Measurements from ENCODE around the gene ZBTB25.

The ZBTB25 gene

DNA sequence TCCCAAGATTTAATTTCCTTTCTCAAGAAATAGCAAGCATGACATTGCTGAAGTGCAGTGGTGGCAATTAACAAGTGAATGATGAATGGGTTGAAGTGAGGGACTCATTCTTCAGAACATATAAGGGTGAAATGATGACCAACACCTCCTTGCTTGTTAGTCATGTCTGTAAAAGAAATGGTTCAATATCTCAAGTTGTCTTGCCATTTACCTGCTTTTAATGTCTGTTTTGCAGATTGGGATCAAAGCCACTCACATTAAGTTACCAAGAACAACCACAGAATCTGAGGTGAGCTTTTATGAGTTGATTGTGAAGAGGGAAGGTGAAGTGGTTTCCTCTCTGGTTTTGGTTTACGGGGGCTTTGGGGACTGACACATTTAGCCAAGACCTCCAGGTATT, 91.4 kb downstream of the ZBTB25 start:
- no peak for FAIRE-seq
- no peak for TF ChIP-seq POU2F2 (IDR thresholded peaks at IDR 0.05; ENCODE audit: low read depth, low read length)
- TF ChIP-seq POLR2AphosphoS5 (IDR thresholded peaks at IDR 0.05; ENCODE audit: low read depth, low read length), result no peak
- TF ChIP-seq PAX5 (IDR thresholded peaks at IDR 0.05; ENCODE audit: insufficient read depth, low read length, severe bottlenecking), result no peak
- TF ChIP-seq POLR2A (IDR thresholded peaks at IDR 0.05; ENCODE audit: low read depth, low read length), result no peak
- TF ChIP-seq SPI1 (IDR thresholded peaks at IDR 0.05; ENCODE audit: low read depth, low read length), result no peak
- TF ChIP-seq TAF1 (IDR thresholded peaks at IDR 0.05; ENCODE audit: low read depth, low read length), result no peak
- DNase-seq (ENCODE audit: insufficient read length, low spot score), result no peak

DNA sequence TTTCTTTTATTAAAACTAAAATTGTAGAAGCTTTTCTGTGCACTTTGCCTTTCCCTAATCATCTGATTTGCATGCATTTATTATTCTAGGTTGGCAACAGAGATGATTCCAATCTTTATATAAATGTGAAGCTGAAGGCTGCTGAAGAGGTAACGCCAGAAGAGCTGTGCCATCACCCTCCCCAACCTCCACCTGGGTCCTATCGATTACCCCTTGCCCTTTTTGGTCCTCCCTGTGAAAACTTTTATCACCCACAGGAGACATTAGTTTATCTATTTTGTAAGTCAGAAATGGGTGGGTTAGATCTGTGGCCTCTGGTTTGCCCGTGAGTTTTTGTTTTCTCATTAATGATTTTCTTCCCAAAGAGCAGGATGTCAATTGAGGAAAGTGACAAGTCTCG, 92.6 kb downstream of the ZBTB25 start:
- DNase-seq (ENCODE audit: insufficient read length, low spot score) (no peak), FAIRE-seq (no peak)
- TF ChIP-seq PAX5 (IDR thresholded peaks at IDR 0.05; ENCODE audit: insufficient read depth, low read length, severe bottlenecking) (no peak), POLR2A (IDR thresholded peaks at IDR 0.05; ENCODE audit: low read depth, low read length) (no peak), TAF1 (IDR thresholded peaks at IDR 0.05; ENCODE audit: low read depth, low read length) (no peak), POLR2AphosphoS5 (IDR thresholded peaks at IDR 0.05; ENCODE audit: low read depth, low read length) (no peak), SPI1 (IDR thresholded peaks at IDR 0.05; ENCODE audit: low read depth, low read length) (no peak), POU2F2 (IDR thresholded peaks at IDR 0.05; ENCODE audit: low read depth, low read length) (no peak)

DNA sequence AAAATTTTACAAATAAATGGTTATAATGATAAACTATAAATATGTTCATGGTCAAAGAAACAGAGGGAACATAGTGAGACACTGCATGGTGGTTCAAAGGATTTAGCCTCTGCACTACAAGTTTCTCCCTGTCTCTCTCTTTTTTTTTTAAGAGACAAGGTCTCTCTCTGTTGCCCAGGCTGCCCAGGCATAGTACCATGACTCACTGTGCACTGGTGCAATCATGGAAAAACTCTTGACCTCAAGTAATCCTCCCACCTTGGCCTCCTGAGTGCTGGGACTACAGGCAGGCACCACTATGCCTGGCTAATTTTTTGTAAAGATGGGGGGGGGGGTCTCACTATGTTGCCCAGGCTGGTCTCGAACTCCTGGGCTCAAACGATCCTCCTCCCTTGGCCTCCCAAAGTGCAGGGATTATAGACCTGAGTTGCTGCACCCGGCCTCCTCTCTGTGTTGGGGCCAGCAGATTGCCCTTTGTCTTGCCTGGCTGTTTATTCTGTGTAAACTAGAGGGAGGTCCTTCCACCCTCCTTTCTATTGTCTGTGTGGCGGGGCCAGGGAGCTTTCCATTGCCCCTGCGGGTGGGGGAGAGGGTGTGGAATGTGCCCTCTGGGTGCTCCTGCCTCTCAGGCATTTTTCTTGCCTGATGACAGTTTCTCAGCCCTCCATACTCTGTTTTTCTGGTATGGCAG, 93.4 kb downstream of the ZBTB25 start:
- DNase-seq (ENCODE audit: insufficient read length, low spot score) (no peak), FAIRE-seq (no peak)
- TF ChIP-seq POLR2AphosphoS5 (IDR thresholded peaks at IDR 0.05; ENCODE audit: low read depth, low read length) (no peak), POU2F2 (IDR thresholded peaks at IDR 0.05; ENCODE audit: low read depth, low read length) (no peak), PAX5 (IDR thresholded peaks at IDR 0.05; ENCODE audit: insufficient read depth, low read length, severe bottlenecking) (no peak), POLR2A (IDR thresholded peaks at IDR 0.05; ENCODE audit: low read depth, low read length) (no peak), SPI1 (IDR thresholded peaks at IDR 0.05; ENCODE audit: low read depth, low read length) (no peak), TAF1 (IDR thresholded peaks at IDR 0.05; ENCODE audit: low read depth, low read length) (no peak)

DNA sequence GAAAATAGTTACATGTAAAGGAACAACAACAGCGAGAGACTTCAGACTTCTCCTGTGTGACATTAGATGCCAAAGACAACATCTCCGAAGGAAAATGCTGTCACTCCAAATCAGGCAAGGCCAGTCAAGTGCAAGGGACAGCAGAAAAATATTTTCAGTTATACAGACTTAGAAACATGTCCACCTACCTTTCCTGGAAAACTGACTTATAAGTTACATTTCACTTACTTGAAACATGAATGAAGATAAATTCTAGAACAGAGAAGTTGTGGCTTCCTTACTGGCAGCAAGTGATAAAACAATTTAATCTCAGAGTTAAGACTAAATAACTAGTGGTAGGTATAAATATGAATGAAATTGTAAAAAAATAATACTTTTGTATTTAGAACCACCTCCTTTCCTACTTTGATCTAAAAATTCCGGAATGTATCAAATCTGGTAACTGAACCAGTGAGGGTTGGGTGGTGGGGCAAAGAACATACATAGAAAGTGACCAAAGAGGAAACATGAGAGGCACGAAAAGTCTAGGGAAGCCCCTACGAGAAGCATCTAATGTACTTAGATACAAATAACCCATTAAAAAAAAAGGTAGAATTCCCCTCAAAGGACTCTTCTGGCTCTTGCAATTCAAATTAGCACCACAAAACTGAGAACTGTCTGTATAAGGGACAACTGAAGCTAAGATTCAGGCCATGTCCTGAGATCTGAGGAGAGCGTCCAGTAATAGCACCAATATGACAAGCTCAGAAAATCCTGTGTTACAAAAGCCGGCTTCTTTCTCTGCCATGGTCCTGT, 94.3 kb downstream of the ZBTB25 start:
- peak; percentile 57 for FAIRE-seq

DNA sequence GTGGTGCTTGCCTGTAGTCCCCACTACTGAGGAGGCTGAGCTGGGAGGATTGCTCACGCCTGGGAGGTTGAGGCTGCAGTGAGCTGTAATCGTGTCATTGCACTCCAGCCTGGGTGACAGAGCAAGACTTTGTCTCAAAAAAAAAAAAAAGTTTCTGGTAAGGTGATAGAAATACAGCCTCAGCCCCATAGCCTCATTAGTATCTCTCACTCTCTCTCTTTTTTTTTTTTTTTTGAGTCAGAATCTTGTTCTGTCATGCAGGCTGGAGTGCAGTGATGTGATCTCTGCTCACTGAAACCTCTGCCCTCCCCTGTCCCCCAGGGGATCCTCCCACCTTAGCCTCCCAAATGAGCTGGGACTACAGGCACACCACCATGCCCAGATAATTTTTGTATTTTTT, 96.3 kb downstream of the ZBTB25 start:
- DNase-seq (ENCODE audit: insufficient read length, low spot score) (no peak), FAIRE-seq (no peak)
- TF ChIP-seq SPI1 (IDR thresholded peaks at IDR 0.05; ENCODE audit: low read depth, low read length), result no peak
- no peak for TF ChIP-seq POLR2A (IDR thresholded peaks at IDR 0.05; ENCODE audit: low read depth, low read length)

More for the DNA sequence above, 94.3 kb downstream of the ZBTB25 start:
- no peak for DNase-seq (ENCODE audit: insufficient read length, low spot score)
- TF ChIP-seq POLR2A (IDR thresholded peaks at IDR 0.05; ENCODE audit: low read depth, low read length) (no peak), SPI1 (IDR thresholded peaks at IDR 0.05; ENCODE audit: low read depth, low read length) (no peak), POLR2AphosphoS5 (IDR thresholded peaks at IDR 0.05; ENCODE audit: low read depth, low read length) (no peak), POU2F2 (IDR thresholded peaks at IDR 0.05; ENCODE audit: low read depth, low read length) (no peak), PAX5 (IDR thresholded peaks at IDR 0.05; ENCODE audit: insufficient read depth, low read length, severe bottlenecking) (no peak), TAF1 (IDR thresholded peaks at IDR 0.05; ENCODE audit: low read depth, low read length) (no peak)

DNA sequence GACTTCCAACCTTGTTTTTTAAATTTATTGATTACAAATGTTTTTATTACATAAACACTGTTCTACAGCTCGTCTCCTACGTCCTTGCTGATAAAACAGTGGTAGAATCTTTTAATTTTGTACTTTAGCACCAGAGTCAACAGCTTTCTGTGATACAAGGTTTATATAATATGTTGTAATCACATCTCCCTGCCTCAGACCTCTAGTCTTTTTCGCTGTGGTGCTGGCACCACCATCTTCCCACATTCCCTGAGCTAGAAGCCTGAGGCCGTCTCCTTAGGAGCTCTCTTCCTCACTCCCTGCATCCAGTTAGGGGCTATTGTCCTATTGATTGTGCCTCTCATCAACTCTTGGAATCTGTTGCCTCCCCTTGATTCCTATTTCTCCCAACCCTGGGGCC, 98.3 kb downstream of the ZBTB25 start:
- FAIRE-seq, result no peak
- TF ChIP-seq PAX5 (IDR thresholded peaks at IDR 0.05; ENCODE audit: insufficient read depth, low read length, severe bottlenecking) (no peak), POLR2A (IDR thresholded peaks at IDR 0.05; ENCODE audit: low read depth, low read length) (no peak), POU2F2 (IDR thresholded peaks at IDR 0.05; ENCODE audit: low read depth, low read length) (no peak), SPI1 (IDR thresholded peaks at IDR 0.05; ENCODE audit: low read depth, low read length) (no peak), TAF1 (IDR thresholded peaks at IDR 0.05; ENCODE audit: low read depth, low read length) (no peak), POLR2AphosphoS5 (IDR thresholded peaks at IDR 0.05; ENCODE audit: low read depth, low read length) (no peak)
- no peak for DNase-seq (ENCODE audit: insufficient read length, low spot score)

DNA sequence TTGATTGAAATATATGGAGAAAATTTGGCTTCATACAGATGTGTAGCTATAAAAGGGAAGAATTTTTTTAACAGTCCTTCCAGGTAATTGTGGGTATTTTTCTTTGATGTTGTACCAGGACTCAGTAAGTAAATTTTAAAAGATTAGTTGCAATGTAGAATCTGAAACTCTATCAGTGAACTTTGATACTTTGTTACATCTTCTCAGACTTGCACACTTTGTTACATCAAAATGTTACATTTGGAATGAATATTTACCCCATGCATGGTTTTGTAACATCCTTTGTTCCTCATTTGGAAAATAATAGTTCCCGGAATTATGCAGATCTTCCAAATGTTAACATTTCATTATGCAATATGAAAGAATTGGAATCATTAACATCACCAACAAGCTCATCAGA, 101.7 kb downstream of the ZBTB25 start:
- TF ChIP-seq SPI1 (IDR thresholded peaks at IDR 0.05; ENCODE audit: low read depth, low read length) (no peak), PAX5 (IDR thresholded peaks at IDR 0.05; ENCODE audit: insufficient read depth, low read length, severe bottlenecking) (no peak), POU2F2 (IDR thresholded peaks at IDR 0.05; ENCODE audit: low read depth, low read length) (no peak), TAF1 (IDR thresholded peaks at IDR 0.05; ENCODE audit: low read depth, low read length) (no peak), POLR2A (IDR thresholded peaks at IDR 0.05; ENCODE audit: low read depth, low read length) (no peak), POLR2AphosphoS5 (IDR thresholded peaks at IDR 0.05; ENCODE audit: low read depth, low read length) (no peak)
- FAIRE-seq, result no peak

DNA sequence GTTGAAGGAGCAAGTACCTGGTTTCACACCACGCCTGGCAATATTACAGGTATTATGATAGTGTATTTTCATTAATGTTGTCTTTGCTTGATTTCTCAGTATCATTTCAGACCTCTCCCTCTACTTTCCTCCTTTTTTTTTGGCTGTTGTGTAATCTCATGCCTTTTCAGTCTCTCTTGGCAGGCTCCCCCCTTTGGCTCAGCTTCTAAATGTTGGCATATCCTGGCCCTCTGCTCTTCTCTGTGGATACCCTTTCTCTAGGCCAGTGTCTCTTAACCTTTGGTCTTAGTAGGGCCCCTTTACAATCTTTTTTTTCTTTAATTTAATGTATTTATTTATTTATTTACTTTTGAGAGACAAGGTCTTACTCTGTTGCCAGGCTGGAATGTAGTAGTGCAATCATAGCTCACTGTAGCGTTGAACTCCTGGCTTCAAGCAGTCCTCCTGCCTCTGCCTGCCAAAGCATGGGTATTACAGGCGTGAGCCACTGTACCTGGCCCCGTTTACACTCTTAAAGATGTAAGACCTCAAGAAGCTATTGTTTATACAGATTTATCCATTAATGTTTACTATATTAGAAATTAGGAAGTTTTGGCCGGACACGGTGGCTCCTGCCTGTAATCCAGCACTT, 102.7 kb downstream of the ZBTB25 start:
- TF ChIP-seq POU2F2 (IDR thresholded peaks at IDR 0.05; ENCODE audit: low read depth, low read length) (no peak), PAX5 (IDR thresholded peaks at IDR 0.05; ENCODE audit: insufficient read depth, low read length, severe bottlenecking) (no peak), POLR2A (IDR thresholded peaks at IDR 0.05; ENCODE audit: low read depth, low read length) (no peak), SPI1 (IDR thresholded peaks at IDR 0.05; ENCODE audit: low read depth, low read length) (no peak), POLR2AphosphoS5 (IDR thresholded peaks at IDR 0.05; ENCODE audit: low read depth, low read length) (no peak), TAF1 (IDR thresholded peaks at IDR 0.05; ENCODE audit: low read depth, low read length) (no peak)
- FAIRE-seq (no peak), DNase-seq (ENCODE audit: insufficient read length, low spot score) (no peak)

More for the DNA sequence above, 101.7 kb downstream of the ZBTB25 start:
- DNase-seq (ENCODE audit: insufficient read length, low spot score), result no peak
